Cerebellar cortex (tissue), 1 donor: Measurements from ENCODE around the gene CCL5.

Experiments
- DNase-seq: peaks from one replicate; pipeline ENCODE4 v3.0.0-alpha.2; 2015; ENCODE audit warnings: low spot score

The CCL5 gene

DNA sequence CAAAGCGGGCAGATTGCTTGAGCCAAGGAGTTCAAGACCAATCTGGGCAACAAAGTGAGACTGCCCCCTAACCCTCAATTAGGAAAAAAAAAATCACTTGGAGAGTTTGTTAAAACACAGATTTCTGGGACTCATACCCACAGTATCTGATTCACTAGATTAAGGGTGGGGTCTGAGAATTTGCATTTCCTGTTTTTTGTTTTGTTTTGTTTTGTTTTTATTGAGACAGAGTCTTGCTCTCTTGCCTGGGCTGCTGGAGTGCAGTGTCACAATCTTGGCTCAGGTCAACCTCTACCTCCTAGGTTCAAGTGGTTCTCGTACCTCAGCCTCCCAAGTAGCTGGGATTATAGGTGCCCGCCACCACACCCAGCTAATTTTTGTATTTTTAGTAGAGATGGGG, 12.6 kb downstream of the CCL5 start:
- DNase-seq = no peak

GRCh38 chr17:35866341-35866950, 13.7 kb downstream of the CCL5 start:
- DNase-seq = no peak

DNA sequence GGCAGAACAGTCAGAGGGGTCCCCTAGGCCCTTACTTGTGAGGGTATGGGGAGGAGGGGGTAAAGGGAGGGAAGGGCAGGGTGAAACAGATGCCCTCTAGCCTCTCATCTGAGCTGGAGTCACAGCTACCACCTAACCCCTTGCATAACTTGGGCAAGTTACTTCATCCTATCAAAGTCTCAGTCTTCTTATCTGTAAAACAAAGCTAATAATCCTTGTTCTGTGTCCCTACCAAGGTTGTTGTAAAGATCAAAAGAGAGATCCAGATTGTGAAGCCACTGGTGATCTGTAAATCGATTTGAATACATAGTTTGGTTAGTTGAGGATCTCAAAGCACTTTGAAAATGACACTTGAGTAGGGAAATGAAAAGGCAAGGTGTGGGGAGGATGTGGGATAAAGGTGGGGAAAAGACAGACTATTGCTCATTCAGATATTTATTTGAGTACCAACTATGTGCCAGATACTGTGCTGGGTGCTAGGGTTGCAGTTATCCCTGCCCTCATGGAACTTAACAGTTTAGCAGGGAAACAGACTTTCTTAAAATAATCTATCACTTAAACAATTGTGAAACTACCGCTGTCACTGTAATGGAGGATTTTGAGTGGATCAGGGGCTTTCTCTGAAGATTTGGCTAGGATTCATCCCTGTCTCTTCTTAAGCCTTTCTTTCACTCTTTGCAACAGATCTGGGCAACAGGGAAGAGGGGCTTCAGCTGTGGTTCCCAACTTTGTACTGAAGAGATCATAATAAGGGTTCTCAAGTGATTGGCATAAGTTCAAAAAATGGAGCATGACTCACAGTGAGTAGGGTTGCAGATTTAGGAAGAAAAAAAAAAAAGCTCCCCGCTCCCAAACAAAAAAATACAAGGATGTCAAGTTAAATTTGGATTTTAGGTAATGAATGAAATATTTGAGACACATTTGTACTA, 14.5 kb downstream of the CCL5 start:
- no peak for DNase-seq

DNA sequence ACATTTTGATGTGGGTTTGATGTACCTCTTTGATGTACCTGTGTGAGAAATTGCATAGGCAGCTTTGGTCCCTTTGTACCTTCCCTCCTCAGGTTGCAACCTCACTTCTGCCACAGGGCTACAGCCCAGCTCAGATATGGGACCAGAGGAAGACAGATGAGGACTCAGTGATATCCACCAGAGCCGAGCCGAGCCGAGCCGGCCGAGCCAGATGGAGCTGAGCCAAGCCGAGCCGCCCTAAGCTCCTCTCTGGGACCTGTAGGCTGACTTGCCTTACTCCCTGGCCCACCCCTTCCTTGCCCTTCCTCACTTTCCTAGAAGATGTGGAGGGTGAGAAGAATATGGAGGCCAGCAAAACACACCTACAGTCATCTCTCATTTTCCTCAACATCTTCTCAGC, 15.3 kb downstream of the CCL5 start:
- no peak for DNase-seq

GRCh38 chr17:35856603-35857002, 23.6 kb downstream of the CCL5 start:
- no peak for DNase-seq

DNA sequence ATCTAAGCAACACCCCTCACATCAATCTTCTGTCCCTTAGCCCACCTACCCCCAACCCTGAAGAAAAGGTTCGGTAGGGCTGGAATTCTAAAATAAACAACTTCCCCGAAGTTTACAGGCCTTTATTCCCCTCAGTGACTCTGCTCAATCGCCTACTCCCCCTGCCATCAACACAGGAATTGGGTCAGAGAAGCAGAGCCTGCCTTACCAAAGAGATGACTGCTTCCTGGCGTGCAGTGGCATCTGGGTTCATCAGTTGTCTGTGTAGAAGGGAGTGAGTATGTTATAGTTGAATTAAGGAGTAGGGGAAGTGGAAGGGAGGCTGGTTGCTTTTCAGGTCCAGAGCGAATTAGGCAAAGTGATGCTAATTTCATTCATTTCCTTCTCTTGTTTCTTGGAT, 24.2 kb downstream of the CCL5 start:
- DNase-seq = no peak

DNA sequence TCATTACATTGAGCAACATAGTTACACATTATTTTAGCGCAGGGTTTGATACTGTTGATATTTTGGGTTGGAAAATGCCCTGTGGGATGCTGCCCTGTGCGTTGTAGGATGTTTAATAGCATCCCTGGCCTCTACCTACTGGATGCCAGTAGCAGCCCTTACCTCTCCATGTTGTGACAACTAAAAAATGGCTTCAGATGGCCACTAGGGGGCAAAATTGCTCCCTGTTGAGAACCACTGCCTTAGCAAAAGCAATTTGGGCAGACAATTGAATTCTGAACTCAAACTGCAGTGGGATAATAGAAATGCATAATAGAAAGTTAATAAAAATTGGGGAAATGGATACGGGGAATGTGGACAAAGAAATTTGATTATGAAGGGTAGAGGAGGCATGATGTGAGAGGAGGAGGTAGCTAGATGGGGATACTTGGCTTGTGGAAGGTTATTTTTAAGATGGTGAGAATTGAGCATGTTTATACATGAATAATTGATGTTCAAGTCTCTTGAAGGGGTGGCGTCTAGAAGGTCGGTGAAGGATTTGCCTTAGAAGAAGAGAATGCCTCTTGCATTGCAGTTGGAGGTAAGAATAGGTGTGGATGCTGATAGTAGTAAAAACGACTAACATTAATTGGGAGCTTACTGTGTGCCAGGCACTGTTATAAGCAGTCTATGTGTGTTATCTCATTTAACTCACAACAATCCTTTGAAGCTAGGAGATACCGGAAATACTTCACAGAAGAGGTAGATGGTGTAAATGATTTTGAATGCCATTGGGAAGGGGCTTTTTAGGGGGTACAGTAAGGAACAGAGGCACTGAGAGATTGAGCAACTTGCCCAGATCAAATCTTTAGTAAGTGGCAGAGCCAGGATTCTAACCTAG, 30.5 kb downstream of the CCL5 start:
- peak; percentile 81 for DNase-seq

DNA sequence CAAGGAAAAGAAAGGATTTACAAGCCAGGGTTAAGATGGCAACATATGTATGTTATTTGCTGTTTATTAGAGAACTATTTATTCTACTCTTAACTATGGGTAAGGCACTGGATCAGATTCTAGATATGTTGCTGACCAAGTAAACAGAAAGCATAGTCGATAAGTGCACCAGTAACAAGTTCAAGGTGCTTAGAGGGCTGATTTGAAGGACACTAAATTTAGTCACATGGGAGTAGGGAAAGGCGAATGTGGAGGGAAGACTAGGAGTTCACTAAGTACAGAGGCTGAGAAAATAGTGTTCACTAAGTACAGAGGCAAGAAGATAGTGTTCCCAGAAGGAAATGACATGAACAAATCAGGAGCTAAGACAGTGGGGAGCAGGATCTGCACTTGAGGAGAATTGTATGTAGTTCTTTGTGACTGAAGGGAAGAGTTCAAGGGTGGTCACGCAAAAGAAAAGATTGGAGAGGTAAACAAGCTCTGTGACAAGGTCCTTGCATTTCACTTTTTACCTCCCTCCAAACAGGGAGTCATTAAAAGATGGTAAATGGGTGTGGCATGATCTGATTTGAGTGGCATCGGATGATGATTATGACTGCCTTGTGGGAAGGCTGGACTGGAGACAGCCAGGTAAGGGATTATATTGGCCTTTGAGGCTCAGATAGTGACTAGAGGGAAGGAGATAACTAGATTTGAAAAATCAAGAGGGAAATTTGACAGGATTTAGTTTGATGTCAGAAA, 32.4 kb downstream of the CCL5 start:
- DNase-seq = no peak

- DNase-seq = no peak
These were observed 33.2 kb downstream of the CCL5 start for GRCh38 chr17:35847006-35847405.

GRCh38 chr17:35846055-35846809, 33.9 kb downstream of the CCL5 start:
- DNase-seq = no peak

- DNase-seq = no peak
These were observed 35.6 kb downstream of the CCL5 start for GRCh38 chr17:35844547-35844946.

- no peak for DNase-seq
These were observed 36.5 kb downstream of the CCL5 start for GRCh38 chr17:35843698-35844097.

GRCh38 chr17:35842239-35842638, 37.9 kb downstream of the CCL5 start:
- DNase-seq = no peak

GRCh38 chr17:35841505-35841904, 38.7 kb downstream of the CCL5 start:
- no peak for DNase-seq

- no peak for DNase-seq
These were observed 39.1 kb downstream of the CCL5 start for GRCh38 chr17:35841101-35841500.

GRCh38 chr17:35825206-35825605, 55.0 kb downstream of the CCL5 start:
- DNase-seq = no peak
